GM12878 (cell line): ENCODE data around the gene BPGM. TPM values are rescaled to one million over a fixed set of nuclear protein-coding genes. Genes with fewer than 3 reads are reported as not detected.

Experiments
- ATAC-seq: fragments of 200-7000 bp; cut with Tn5 transposase; 3 replicates; pipeline ENCODE4 v1.9.1; 2020; ENCODE audit warnings: mild to moderate bottlenecking, moderate library complexity
- BruUV-seq: library from RNA; stranded (reverse); fragments of 400-500 nt; replicated peaks from 2 replicates; lab custom pipeline; 2021; lab: Mats Ljungman, UMichigan
- CTCF ChIA-PET: fragments of 300-600 bp; sonication (Branson Sonifier 250); formaldehyde crosslinking; extraction: SDS; loops from one replicate; lab custom pipeline; 2021; ENCODE audit warnings: inconsistent platforms; lab: Yijun Ruan, JAX
- POLR2A ChIA-PET: fragments of 350-600 bp; formaldehyde crosslinking; extraction: SDS; loops from one replicate; lab custom pipeline; 2021; ENCODE audit warnings: inconsistent platforms; lab: Charles Lee
- RAD21 ChIA-PET: fragments of 300-600 bp; sonication (Branson Sonifier 250); formaldehyde crosslinking; loops from one replicate; lab custom pipeline; 2023; ENCODE audit warnings: antibody characterized with exemption; ENCODE audit not compliant: unreplicated experiment; lab: Charles Lee
- SMC1A ChIA-PET: fragments of 300-600 bp; sonication (Branson Sonifier 250); formaldehyde crosslinking; loops from one replicate; lab custom pipeline; 2023; ENCODE audit not compliant: unreplicated experiment, uncharacterized antibody; lab: Charles Lee
- DNase-seq: peaks from one replicate; pipeline ENCODE4 v3.0.0-alpha.2; 2011; ENCODE audit warnings: low read depth, low spot score
- FAIRE-seq: peaks from 3 replicates; lab custom pipeline; 2011; peaks lifted over from hg19 to GRCh38; lab: Jason Lieb, UNC
- H2AFZ ChIP-seq: 2 replicates; pipeline ENCODE4 v1.6.0; 2011; ENCODE audit warnings: low read depth, low read length, control low read depth; ENCODE audit not compliant: control insufficient read depth
- H3K27ac ChIP-seq: 2 replicates; pipeline ENCODE4 v1.5.1; 2011; ENCODE audit warnings: control low read depth; ENCODE audit not compliant: control insufficient read depth, insufficient read depth
- H3K27me3 ChIP-seq, 2 experiments: replicated peaks in 1 of 2; 2 replicates each; pipeline versions ENCODE4 v1.6.0 to v1.6.1; 2011; ENCODE audit warnings: low read length in 1 of 2; ENCODE audit not compliant: control insufficient read depth in 2 of 2, insufficient read depth in 2 of 2
- H3K36me3 ChIP-seq, 2 experiments: 2 replicates each; pipeline ENCODE4 v1.5.1; 2011; ENCODE audit warnings: low read length in 1 of 2; ENCODE audit not compliant: control insufficient read depth in 2 of 2, insufficient read depth in 2 of 2
- H3K4me1 ChIP-seq: 2 replicates; pipeline ENCODE4 v1.6.1; 2011; ENCODE audit warnings: mild to moderate bottlenecking, low read length, moderate library complexity, mixed read lengths; ENCODE audit not compliant: control insufficient read depth, insufficient read depth
- H3K4me2 ChIP-seq: 2 replicates; pipeline ENCODE4 v1.6.0; 2011; ENCODE audit warnings: control low read depth; ENCODE audit not compliant: control insufficient read depth, insufficient read depth
- H3K4me3 ChIP-seq: fragments of 200-600 bp; sonication (generic); 2 replicates; pipeline ENCODE4 v1.5.1; 2016
- H3K79me2 ChIP-seq: 2 replicates; pipeline ENCODE4 v1.6.0; 2011; ENCODE audit warnings: low read length; ENCODE audit not compliant: control insufficient read depth, insufficient read depth
- H3K9ac ChIP-seq: 2 replicates; pipeline ENCODE4 v1.8.0; 2011; ENCODE audit warnings: low read length, control low read depth, mixed read lengths; ENCODE audit not compliant: control insufficient read depth, insufficient read depth
- H3K9me3 ChIP-seq: replicated peaks from 3 replicates; pipeline ENCODE4 v1.5.1; 2011; ENCODE audit warnings: mild to moderate bottlenecking, low read length; ENCODE audit not compliant: control insufficient read depth, insufficient read depth
- H4K20me1 ChIP-seq: 2 replicates; pipeline ENCODE4 v1.6.0; 2011; ENCODE audit not compliant: control insufficient read depth, insufficient read depth
- BCL3 ChIP-seq: IDR thresholded peaks from 2 replicates; pipeline ENCODE4 v1.6.1; 2011; ENCODE audit warnings: borderline replicate concordance, low read depth, mild to moderate bottlenecking, moderate library complexity, low read length; ENCODE audit not compliant: insufficient read depth, poor library complexity, severe bottlenecking
- CHD4 ChIP-seq: fragments of 200-600 bp; sonication (generic); IDR thresholded peaks from 2 replicates; pipeline ENCODE4 v1.6.1; 2016; ENCODE audit warnings: mild to moderate bottlenecking
- HSF1 ChIP-seq: fragments of 150-350 bp; IDR thresholded peaks from 2 replicates; pipeline ENCODE4 v1.6.1; 2014; ENCODE audit warnings: mild to moderate bottlenecking, low read depth, low read length
- IKZF1 ChIP-seq: fragments of 450-650 bp; conservative IDR thresholded peaks from 2 replicates; pipeline ENCODE4 v1.6.1; 2017; ENCODE audit warnings: antibody characterized with exemption, mild to moderate bottlenecking
- IKZF2 ChIP-seq, 2 experiments: fragments of 450-650 bp; IDR thresholded peaks; 2 replicates each; pipeline ENCODE4 v1.6.1; 2017; ENCODE audit warnings: mild to moderate bottlenecking in 2 of 2, moderate library complexity in 2 of 2
- KAT2A ChIP-seq: conservative IDR thresholded peaks from 2 replicates; pipeline ENCODE4 v1.6.1; 2011; ENCODE audit warnings: low read depth, low read length; ENCODE audit not compliant: control insufficient read depth
- NFYA ChIP-seq: IDR thresholded peaks from 2 replicates; pipeline ENCODE4 v1.6.1; 2011; ENCODE audit warnings: low read depth, mild to moderate bottlenecking, low read length, improper control_type of control experiment, borderline replicate concordance
- NKRF ChIP-seq: fragments of 450-650 bp; conservative IDR thresholded peaks from 2 replicates; pipeline ENCODE4 v1.6.1; 2017; ENCODE audit warnings: mild to moderate bottlenecking, moderate library complexity
- SIN3A ChIP-seq: IDR thresholded peaks from 2 replicates; pipeline ENCODE4 v1.6.1; 2012; ENCODE audit warnings: low read depth, low read length, improper control_type of control experiment
- TCF3 ChIP-seq: IDR thresholded peaks from 2 replicates; pipeline ENCODE4 v1.6.1; 2012; ENCODE audit warnings: low read depth, mild to moderate bottlenecking, low read length, borderline replicate concordance; ENCODE audit not compliant: insufficient read depth
- ZSCAN29 ChIP-seq: fragments of 450-650 bp; IDR thresholded peaks from 2 replicates; pipeline ENCODE4 v1.6.1; 2017; ENCODE audit warnings: mild to moderate bottlenecking, moderate library complexity
- WGBS: methylation state at CpG from one replicate; pipeline ENCODE4 v1.1.6; 2016; ENCODE audit warnings: low lambda C conversion rate; ENCODE audit not compliant: insufficient replicate concordance, insufficient coverage; ENCODE audit errors: missing lambda C conversion rate; 5-methylcytosine and 5-hydroxymethylcytosine counted together
- in situ Hi-C: fragments of 300-500 bp; cut with MboI; formaldehyde crosslinking; loops from 9 replicates; pipeline ENCODE4 v1.14.3; 2018; ENCODE audit warnings: mixed read lengths
- intact Hi-C: fragments of 100-400 bp; cut with micrococcal nuclease; formaldehyde crosslinking; loops from one replicate; pipeline ENCODE4 v1.14.2; 2022; ENCODE audit not compliant: unreplicated experiment
- polyA plus RNA-seq, 11 experiments: library from polyadenylated mRNA; depleted of rRNA in 4 of 11; unstranded in 6 of 11; stranded (reverse) in 5 of 11; fragments of >200 nt; fragmentation: Nextera tagmentation in 4 of 11; fragmentation: Illumina TruSeq in 1 of 11; extraction: Ambion mirVana in 4 of 11; extraction: Trizol in 1 of 11; gene quantifications; 1 replicate in 1 of 11; 2 replicates in 10 of 11; pipeline versions ENCODE4 v1.2.1 to v1.2.3, GENCODE V29; 2011 to 2016; ENCODE audit warnings: inconsistent platforms in 2 of 11, missing spikeins in 2 of 11, low read depth in 1 of 11
- total RNA-seq, 4 experiments: library from RNA; depleted of rRNA in 3 of 4; stranded (reverse); fragments of >200 nt in 3 of 4; fragmentation: Illumina TruSeq in 1 of 4; extraction: Trizol in 1 of 4; gene quantifications; 2 replicates each; pipeline versions ENCODE4 v1.2.1 to v1.2.3, GENCODE V29; 2013 to 2021
- TF ChIP-seq, protein P1 (sequence below): fragments of 450-650 bp; formaldehyde crosslinking; IDR thresholded peaks from 2 replicates; pipeline ENCODE4 v1.5.0; 2022; ENCODE audit warnings: mild to moderate bottlenecking, missing genetic modification characterization

BPGM gene
- total and polyA plus RNA-seq, 10 of the 15 experiments (the other 5 are each of a cell fraction or from before 2014, with no cell fraction given): 9.0 to 20.1 (median 15.2) TPM

GRCh38 chr7:134639061-134639460, 7.6 kb upstream of the BPGM start (continued):
- TF ChIP-seq, protein P1, sequence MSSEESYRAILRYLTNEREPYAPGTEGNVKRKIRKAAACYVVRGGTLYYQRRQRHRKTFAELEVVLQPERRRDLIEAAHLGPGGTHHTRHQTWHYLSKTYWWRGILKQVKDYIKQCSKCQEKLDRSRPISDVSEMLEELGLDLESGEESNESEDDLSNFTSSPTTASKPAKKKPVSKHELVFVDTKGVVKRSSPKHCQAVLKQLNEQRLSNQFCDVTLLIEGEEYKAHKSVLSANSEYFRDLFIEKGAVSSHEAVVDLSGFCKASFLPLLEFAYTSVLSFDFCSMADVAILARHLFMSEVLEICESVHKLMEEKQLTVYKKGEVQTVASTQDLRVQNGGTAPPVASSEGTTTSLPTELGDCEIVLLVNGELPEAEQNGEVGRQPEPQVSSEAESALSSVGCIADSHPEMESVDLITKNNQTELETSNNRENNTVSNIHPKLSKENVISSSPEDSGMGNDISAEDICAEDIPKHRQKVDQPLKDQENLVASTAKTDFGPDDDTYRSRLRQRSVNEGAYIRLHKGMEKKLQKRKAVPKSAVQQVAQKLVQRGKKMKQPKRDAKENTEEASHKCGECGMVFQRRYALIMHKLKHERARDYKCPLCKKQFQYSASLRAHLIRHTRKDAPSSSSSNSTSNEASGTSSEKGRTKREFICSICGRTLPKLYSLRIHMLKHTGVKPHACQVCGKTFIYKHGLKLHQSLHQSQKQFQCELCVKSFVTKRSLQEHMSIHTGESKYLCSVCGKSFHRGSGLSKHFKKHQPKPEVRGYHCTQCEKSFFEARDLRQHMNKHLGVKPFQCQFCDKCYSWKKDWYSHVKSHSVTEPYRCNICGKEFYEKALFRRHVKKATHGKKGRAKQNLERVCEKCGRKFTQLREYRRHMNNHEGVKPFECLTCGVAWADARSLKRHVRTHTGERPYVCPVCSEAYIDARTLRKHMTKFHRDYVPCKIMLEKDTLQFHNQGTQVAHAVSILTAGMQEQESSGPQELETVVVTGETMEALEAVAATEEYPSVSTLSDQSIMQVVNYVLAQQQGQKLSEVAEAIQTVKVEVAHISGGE (CRISPR knock-in tag): no peak
- no peak for TF ChIP-seq NKRF

- no peak overlapping the region for H2AFZ ChIP-seq
- no peak overlapping the region for H3K9ac ChIP-seq
- intact Hi-C loops: no loop called here
- no peaks in the 10 kb centered on the region for H3K79me2 ChIP-seq
- TF ChIP-seq ZSCAN29 (no peak), IKZF2 (IDR thresholded peaks at IDR 0.05) (no peak), HSF1 (no peak), NFYA (no peak), IKZF1 (no peak), SIN3A (no peak), CHD4 (no peak), BCL3 (no peak), TCF3 (no peak), KAT2A (no peak)
- TF ChIP-seq, all 136 proteins: peak for 0
- no peaks in the 10 kb centered on the region for H3K36me3 ChIP-seq
- BruUV-seq: no TSS peak
- H3K4me3 ChIP-seq: no peak overlapping the region
- H3K27ac ChIP-seq: no peak overlapping the region
- H3K4me1 ChIP-seq: peaks cover 16% of the 10 kb centered on the region
- RAD21 ChIA-PET: interaction anchor here (0.7 to 1.0 kb wide), 4 partner anchors 9 to 17 kb away, joined by 3 read pairs; no protein-coding TSS in a partner anchor
- CTCF ChIA-PET: interaction anchor here (0.6 to 1.5 kb wide), 2 partner anchors 207 to 531 kb away, joined by 4 to 7 read pairs; partner anchors contain the start of gene CYREN
- DNase-seq: no peak
- no peaks in the 10 kb centered on the region for H3K27me3 ChIP-seq
- SMC1A ChIA-PET: interaction anchor here (1.0 to 2.3 kb wide), 6 partner anchors 9 to 61 kb away, joined by 3 to 11 read pairs (median 3); no protein-coding TSS in a partner anchor
- no peak for ATAC-seq
- no peaks in the 10 kb centered on the region for H4K20me1 ChIP-seq
- no peak overlapping the region for H3K4me2 ChIP-seq
- WGBS: 61% methylated on average over 4 of the region's 4 CpGs
- POLR2A ChIA-PET: interaction anchor here (0.6 to 1.3 kb wide), 4 partner anchors 9 to 399 kb away, joined by 3 to 7 read pairs (median 3); no protein-coding TSS in a partner anchor
- in situ Hi-C loops: loop anchor here (10.0 kb wide), 1 partner anchor 525 kb away; no protein-coding TSS in a partner anchor
- FAIRE-seq: no peak
- H3K9me3 ChIP-seq: no peaks in the 10 kb centered on the region; the same call in 2 of the 3 replicates
These were observed 6.9 kb upstream of the BPGM start for GRCh38 chr7:134639683-134640279.
